ENCODE data around the gene TAF7L. TPM values are rescaled to one million over a fixed set of nuclear protein-coding genes. Genes with fewer than 3 reads are reported as not detected.
"Not testable (repeated sequence)": the region's sequence is repeated elsewhere in the genome, so short reads cannot be mapped to it uniquely, and the experiment has no call there.

TAF7L gene
- total RNA-seq, 1 experiment from 2014 or later: 0.22 TPM

DNA sequence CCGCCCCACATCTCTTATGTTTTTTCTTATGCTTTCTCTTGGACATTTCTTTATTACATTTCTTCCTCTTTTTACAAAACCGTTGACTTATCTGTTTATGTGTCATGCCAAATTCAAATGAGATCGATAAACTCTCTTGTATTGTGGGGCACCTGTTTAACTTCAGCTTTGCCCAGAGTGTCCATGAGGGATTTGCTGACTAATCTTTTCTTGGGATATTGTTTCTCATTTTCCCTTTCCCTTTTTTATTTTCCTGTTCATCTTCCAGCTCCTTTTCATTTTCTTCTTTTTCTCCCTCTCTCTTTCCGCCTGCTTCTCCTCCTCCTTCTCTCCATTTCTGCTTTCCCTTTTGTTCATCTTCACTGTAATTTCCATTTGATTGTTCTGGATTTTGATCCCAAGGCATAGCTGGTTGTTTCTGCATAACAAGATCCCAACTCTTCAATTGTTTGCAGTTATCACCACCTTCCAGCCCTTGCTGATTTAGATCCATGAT lies 46.7 kb upstream of the TAF7L start:
- Histone ChIP-seq H3K36me3 (ENCODE audit: control insufficient read depth in 1 of 2, insufficient read depth in 2 of 2, low read length in 2 of 2) (no peaks in the 10 kb centered on the region), H3K9ac (ENCODE audit: low read length) (no peak overlapping the region), H4K20me1 (ENCODE audit: insufficient read depth) (no peaks in the 10 kb centered on the region), H3K4me1 (ENCODE audit: control insufficient read depth in 1 of 2, insufficient read depth in 2 of 2, low read length in 2 of 2) (peaks cover 0 to 8% of the 10 kb centered on the region in 2 experiments; a peak in 1 of 4 replicates), H3K27ac (ENCODE audit: low read depth, low read length) (no peak overlapping the region), H3K9me3 (ENCODE audit: control insufficient read depth in 1 of 2, insufficient read depth in 1 of 2, low read depth in 1 of 2, low read length in 2 of 2) (no peaks in the 10 kb centered on the region), H2AFZ (ENCODE audit: low read depth, low read length, poor library complexity, severe bottlenecking) (no peak overlapping the region), H3K9me2 (ENCODE audit: insufficient read depth) (no peaks in the 10 kb centered on the region), H3K79me2 (ENCODE audit: insufficient read depth, low read length) (0 out of 2 replicates have a peak, but pooled peaks cover 4% of the 10 kb centered on the region), H3K4me3 (replicated peaks in 1 of 2; ENCODE audit: low read depth in 1 of 2, low read length in 2 of 2) (no peak overlapping the region), H3K27me3 (ENCODE audit: insufficient read depth, low read length) (no peaks in the 10 kb centered on the region), H3K4me2 (ENCODE audit: low read length) (no peak overlapping the region)
- no peak for DNase-seq (ENCODE audit: low read depth, low spot score)
- ChIA-PET RAD21 (ENCODE audit: low non-redundant PET in 1 of 2, low total read pairs in 2 of 2, uncharacterized antibody in 2 of 2, unreplicated experiment in 2 of 2) (no interaction called here), CTCF (no interaction called here), POLR2A (no interaction called here)
- intact Hi-C loops (cut with micrococcal nuclease): no loop called here
- BruUV-seq (replicated peaks): no TSS peak
- TF ChIP-seq EGR1 (IDR thresholded peaks at IDR 0.05; ENCODE audit: low read depth) (no peak), ZNF274 (IDR thresholded peaks at IDR 0.05; ENCODE audit: low read depth, low read length) (no peak), EZH2 (IDR thresholded peaks at IDR 0.05) (no peak), RAD21 (IDR thresholded peaks at IDR 0.05; ENCODE audit: low read depth) (no peak), CBX3 (IDR thresholded peaks at IDR 0.05; ENCODE audit: low read depth) (no peak), SP1 (IDR thresholded peaks at IDR 0.05; ENCODE audit: low read depth) (no peak), POLR2AphosphoS5 (IDR thresholded peaks at IDR 0.05; ENCODE audit: low read depth, low read length) (no peak), JUND (IDR thresholded peaks at IDR 0.05) (no peak), TCF7L2 (IDR thresholded peaks at IDR 0.05; ENCODE audit: borderline replicate concordance, extremely low read depth, insufficient read depth, insufficient read length) (no peak), CEBPB (IDR thresholded peaks at IDR 0.05; ENCODE audit: low read depth) (no peak)
- TF ChIP-seq, protein P1, sequence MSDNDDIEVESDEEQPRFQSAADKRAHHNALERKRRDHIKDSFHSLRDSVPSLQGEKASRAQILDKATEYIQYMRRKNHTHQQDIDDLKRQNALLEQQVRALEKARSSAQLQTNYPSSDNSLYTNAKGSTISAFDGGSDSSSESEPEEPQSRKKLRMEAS (IDR thresholded peaks at IDR 0.05): no peak
- TF ChIP-seq, protein P2, sequence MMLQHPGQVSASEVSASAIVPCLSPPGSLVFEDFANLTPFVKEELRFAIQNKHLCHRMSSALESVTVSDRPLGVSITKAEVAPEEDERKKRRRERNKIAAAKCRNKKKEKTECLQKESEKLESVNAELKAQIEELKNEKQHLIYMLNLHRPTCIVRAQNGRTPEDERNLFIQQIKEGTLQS (IDR thresholded peaks at IDR 0.05): no peak
- TF ChIP-seq, protein P3, sequence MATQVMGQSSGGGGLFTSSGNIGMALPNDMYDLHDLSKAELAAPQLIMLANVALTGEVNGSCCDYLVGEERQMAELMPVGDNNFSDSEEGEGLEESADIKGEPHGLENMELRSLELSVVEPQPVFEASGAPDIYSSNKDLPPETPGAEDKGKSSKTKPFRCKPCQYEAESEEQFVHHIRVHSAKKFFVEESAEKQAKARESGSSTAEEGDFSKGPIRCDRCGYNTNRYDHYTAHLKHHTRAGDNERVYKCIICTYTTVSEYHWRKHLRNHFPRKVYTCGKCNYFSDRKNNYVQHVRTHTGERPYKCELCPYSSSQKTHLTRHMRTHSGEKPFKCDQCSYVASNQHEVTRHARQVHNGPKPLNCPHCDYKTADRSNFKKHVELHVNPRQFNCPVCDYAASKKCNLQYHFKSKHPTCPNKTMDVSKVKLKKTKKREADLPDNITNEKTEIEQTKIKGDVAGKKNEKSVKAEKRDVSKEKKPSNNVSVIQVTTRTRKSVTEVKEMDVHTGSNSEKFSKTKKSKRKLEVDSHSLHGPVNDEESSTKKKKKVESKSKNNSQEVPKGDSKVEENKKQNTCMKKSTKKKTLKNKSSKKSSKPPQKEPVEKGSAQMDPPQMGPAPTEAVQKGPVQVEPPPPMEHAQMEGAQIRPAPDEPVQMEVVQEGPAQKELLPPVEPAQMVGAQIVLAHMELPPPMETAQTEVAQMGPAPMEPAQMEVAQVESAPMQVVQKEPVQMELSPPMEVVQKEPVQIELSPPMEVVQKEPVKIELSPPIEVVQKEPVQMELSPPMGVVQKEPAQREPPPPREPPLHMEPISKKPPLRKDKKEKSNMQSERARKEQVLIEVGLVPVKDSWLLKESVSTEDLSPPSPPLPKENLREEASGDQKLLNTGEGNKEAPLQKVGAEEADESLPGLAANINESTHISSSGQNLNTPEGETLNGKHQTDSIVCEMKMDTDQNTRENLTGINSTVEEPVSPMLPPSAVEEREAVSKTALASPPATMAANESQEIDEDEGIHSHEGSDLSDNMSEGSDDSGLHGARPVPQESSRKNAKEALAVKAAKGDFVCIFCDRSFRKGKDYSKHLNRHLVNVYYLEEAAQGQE (IDR thresholded peaks at IDR 0.05; ENCODE audit: low read depth): no peak
- ATAC-seq: no peak

DNA sequence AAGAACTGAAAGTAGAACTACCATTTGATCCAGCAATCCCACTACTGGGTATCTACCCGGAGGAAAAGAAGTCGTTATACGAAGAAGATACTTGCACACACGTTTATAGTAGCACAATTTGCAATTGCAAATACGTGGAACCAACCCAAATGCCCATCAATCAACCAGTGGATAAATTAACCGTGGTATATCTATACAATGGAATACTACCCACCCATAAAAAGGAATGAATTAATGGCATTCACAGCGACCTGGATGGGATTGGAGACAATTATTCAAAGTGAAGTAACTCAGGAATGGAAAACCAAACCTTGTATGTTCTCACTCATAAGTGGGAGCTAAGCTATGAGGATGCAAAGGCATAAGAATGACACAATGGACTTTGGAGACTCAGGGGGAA lies 43.2 kb upstream of the TAF7L start:
- POLR2A ChIA-PET; H3K4me1 ChIP-seq (ENCODE audit: control insufficient read depth in 1 of 2, insufficient read depth in 2 of 2, low read length in 2 of 2); H3K79me2 ChIP-seq (ENCODE audit: insufficient read depth, low read length); RAD21 ChIA-PET (ENCODE audit: low non-redundant PET in 1 of 2, low total read pairs in 2 of 2, uncharacterized antibody in 2 of 2, unreplicated experiment in 2 of 2); intact Hi-C loops (cut with micrococcal nuclease); H3K9me3 ChIP-seq (ENCODE audit: control insufficient read depth in 1 of 2, insufficient read depth in 1 of 2, low read depth in 1 of 2, low read length in 2 of 2); H2AFZ ChIP-seq (ENCODE audit: low read depth, low read length, poor library complexity, severe bottlenecking); H3K27me3 ChIP-seq (ENCODE audit: insufficient read depth, low read length); H3K4me2 ChIP-seq (ENCODE audit: low read length); BruUV-seq (replicated peaks); CTCF ChIA-PET; H3K4me3 ChIP-seq (replicated peaks in 1 of 2; ENCODE audit: low read depth in 1 of 2, low read length in 2 of 2); H3K27ac ChIP-seq (ENCODE audit: low read depth, low read length); DNase-seq (ENCODE audit: low read depth, low spot score); ATAC-seq; H3K9me2 ChIP-seq (ENCODE audit: insufficient read depth); H3K9ac ChIP-seq (ENCODE audit: low read length); H4K20me1 ChIP-seq (ENCODE audit: insufficient read depth); H3K36me3 ChIP-seq (ENCODE audit: control insufficient read depth in 1 of 2, insufficient read depth in 2 of 2, low read length in 2 of 2): not testable (repeated sequence)

DNA sequence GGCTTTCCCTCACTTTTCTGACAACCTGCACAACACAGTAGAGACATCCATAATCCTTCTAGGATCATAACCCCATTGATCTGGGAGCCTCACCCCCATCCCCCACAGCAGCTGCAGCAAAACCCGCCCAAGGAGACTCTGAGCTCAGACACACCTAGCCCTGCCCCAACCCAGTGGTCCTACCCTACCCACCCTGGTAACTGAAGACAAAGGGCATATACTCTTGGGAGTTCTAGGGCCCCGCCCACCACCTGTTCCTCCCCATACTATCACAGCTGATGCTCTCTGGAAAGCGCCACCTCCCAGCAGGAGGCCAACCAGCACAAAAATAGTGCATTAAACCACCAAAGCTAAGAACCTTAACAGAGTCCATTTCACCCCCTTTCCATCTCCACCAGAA lies 35.5 kb upstream of the TAF7L start:
- H3K4me1 ChIP-seq (ENCODE audit: control insufficient read depth in 1 of 2, insufficient read depth in 2 of 2, low read length in 2 of 2); BruUV-seq (replicated peaks); H3K9me2 ChIP-seq (ENCODE audit: insufficient read depth); H3K9me3 ChIP-seq (ENCODE audit: control insufficient read depth in 1 of 2, insufficient read depth in 1 of 2, low read depth in 1 of 2, low read length in 2 of 2); intact Hi-C loops (cut with micrococcal nuclease); H3K27me3 ChIP-seq (ENCODE audit: insufficient read depth, low read length); H4K20me1 ChIP-seq (ENCODE audit: insufficient read depth); H3K9ac ChIP-seq (ENCODE audit: low read length); RAD21 ChIA-PET (ENCODE audit: low non-redundant PET in 1 of 2, low total read pairs in 2 of 2, uncharacterized antibody in 2 of 2, unreplicated experiment in 2 of 2); DNase-seq (ENCODE audit: low read depth, low spot score); POLR2A ChIA-PET; H2AFZ ChIP-seq (ENCODE audit: low read depth, low read length, poor library complexity, severe bottlenecking); H3K4me2 ChIP-seq (ENCODE audit: low read length); CTCF ChIA-PET; H3K36me3 ChIP-seq (ENCODE audit: control insufficient read depth in 1 of 2, insufficient read depth in 2 of 2, low read length in 2 of 2); ATAC-seq; H3K79me2 ChIP-seq (ENCODE audit: insufficient read depth, low read length); H3K4me3 ChIP-seq (replicated peaks in 1 of 2; ENCODE audit: low read depth in 1 of 2, low read length in 2 of 2); H3K27ac ChIP-seq (ENCODE audit: low read depth, low read length): not testable (repeated sequence)
